Brain pericyte (primary cell): ENCODE measurements around the gene KRT1.

Experiments used
- DNase-seq: peaks from one replicate; pipeline ENCODE4 v3.0.0-alpha.2; 2012; ENCODE audit warnings: low read depth, low spot score

KRT1 gene

GRCh38 chr12:52636189-52636588 lies 44.0 kb downstream of the KRT1 start:
- DNase-seq = no peak

DNA sequence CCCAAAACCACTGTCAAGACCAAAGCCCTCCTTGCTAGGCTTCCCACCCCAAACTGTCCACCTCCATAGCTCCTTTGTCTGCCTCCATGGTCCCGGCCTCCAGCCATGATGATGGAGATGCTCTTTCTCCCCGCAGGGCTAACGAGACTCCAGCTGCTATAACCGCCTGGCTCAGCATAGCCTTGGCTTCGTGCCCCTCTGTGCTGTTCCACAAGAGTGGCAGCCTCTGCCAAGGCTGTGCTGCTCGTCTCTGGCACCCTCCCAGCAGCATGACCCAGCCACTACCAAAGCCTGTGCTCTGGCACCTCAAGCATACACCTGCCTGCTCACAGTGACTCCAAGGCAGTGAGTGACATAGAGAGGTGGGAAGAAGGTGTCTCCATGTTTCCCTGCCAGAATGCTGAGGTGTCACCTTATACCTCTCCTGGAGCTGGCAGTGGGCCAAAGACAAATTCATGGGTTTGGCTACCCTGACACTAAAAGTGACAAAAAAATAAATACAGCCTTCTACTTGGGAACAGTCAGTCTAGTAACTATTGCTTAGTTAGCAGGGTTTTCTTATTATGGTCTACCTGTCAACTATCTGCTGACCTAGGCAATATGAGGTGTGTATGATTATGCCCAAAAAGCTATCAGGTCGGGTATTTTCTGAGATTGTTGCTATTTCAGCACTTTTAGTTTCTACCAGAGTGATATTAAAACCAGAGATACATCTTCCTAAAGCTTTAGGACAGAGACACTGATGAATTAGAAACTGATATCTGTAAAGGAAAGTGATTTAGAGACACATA lies 45.7 kb downstream of the KRT1 start:
- DNase-seq = no peak

DNA sequence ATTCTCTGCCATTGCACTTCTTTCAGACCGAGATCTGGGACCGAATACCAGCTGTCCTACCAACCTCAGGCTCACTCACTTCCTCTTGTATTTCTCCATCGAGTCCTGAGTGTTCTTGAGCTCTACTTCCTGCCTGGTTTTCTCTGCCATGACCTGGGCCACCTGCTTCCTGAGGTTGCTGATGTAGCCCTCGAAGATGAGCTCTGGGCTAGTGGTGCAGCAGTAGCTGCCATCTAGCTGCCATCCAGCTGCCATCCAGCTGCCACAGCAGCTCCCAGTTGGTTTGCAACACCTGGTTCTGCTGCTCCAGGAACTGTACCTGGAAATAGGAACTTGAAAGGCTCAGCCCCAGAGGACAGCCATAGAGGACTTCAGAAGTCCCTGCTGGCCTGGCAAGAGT lies 46.8 kb downstream of the KRT1 start:
- DNase-seq = no peak

- DNase-seq = no peak
Observed at GRCh38 chr12:52632656-52633055, 47.6 kb downstream of the KRT1 start.

DNA sequence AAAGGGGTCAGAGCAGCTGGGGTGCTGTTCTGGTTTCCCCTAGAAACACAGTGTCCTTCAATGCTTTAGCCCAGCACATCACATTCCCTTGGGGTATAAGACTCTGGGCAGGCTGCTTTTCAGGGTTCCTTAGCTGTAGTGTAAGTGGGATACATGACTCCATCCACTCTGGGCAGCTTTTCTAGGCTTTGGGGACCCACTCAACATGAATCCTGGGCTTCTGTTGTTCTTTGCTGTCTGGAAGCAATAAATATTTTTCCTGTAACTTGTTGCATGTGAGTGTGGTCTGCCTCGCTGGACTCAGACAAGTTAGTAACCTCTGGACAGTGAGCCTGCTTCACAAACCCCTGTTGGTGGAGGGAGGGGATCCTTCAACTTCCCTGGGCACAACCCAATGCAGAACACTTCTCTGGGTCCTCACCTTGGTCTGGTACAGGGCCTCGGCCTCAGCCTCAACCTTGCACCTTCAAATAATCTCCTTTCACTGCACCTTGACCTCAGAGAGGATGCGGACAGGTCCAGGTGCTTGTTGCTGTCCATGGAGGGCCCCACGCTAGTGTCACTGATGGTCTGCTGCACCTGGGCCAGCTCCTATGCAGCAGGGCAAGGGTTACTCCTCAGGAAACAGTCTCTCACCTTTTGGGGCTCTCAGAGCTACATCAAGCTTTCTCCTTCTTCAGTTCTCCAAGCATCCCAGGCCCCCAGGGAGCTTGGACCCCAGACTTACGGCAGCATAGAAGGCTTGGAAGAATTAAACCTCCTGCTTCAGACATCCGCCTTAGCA lies 48.3 kb downstream of the KRT1 start:
- no peak for DNase-seq

DNA sequence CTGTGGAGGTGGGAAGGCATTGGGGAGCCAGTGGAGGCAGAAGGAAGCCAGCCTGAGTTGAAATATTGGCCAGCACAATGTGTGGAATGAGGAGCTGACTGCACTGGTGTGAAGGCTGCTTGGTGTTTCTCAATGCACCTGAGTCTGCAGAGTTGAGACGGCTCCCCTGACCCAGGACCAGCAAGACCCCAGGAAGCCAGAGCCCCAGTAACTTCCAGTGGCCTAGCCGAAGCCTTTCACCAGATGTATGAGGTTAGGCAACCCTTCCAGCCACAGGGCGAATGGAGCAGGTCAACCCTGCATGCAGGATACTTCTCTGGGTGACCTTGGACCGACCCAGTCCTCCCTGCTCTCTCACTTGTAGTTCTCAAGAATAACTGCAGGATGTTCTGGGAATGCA lies 48.9 kb downstream of the KRT1 start:
- no peak for DNase-seq

GRCh38 chr12:52630599-52631200 lies 49.5 kb downstream of the KRT1 start:
- no peak for DNase-seq

DNA sequence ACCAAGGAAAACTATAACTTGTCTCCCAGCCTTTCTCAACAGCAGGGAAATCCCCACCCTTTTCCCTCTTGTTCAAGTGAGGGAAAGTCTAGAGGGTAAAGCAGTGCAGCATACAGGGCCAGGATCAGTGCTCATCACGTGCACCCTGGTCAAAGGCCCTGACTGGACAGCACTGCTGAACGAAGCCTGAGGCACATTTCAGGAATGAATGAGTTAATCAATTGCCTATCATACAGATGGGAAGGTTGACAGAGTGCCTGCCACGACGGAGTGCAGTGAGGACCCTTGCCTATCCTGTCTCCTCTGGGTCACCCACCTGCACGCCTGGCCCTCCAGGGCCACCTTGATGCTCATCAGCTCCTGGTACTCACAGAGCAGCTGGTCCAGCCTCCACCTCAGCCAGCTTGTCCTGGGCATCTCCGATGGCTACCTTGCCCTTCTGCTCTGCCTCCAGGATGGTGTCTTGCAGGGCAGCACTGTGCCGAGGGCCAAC lies 50.2 kb downstream of the KRT1 start:
- DNase-seq = no peak

DNA sequence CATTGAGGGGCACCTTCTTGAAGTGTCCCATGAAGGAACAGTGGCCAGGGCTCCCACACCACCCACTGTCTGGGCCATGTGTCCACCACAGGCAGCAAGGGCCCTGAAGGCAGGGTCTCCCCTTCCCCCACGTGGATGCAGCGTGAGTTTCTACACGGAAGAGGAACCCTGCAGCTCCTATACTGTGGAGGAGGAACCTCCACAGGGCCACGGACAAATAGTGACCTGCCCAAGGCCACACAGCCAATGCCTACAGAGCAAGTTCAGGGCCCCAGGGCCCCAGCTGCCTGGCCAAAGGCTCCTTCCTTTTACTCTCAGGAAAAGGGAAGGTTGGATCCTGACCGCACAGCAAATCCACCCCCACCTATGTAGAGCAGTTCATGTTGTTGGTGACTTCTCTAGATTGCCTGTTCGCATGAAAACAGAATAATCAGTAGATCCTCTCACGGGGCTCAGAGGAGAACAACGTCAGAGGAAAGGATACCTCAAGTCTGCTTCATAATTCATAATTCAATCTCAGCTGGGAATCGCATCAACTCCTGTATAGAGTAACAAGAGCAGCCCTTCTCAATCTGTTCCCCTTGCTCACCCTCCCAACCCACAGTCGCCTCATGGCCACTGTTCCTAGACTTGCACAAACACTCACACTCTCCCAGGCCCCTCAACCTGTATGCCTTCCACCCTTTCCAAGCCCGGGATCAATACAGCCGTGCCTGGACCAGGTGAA lies 50.8 kb downstream of the KRT1 start:
- no peak for DNase-seq

DNA sequence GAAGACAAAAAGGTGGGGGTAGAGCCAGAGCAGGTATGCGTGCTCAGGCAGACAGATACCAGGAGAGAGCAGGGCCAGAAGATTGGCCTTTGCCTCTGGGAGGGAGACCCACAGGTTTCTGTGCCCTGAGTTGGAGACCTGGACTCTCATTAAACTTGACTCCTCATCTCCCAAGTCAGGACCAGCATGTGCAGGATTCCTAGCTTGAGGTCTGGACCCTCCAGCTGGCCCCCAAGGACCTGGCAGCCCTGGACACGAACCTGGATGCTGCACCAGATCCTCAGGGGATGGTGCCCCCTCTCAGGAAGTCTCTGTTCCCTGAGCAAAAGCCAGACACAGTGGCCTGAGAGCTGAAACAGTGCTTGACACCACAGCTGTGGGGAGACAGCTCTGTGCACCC lies 51.4 kb downstream of the KRT1 start:
- DNase-seq = no peak

DNA sequence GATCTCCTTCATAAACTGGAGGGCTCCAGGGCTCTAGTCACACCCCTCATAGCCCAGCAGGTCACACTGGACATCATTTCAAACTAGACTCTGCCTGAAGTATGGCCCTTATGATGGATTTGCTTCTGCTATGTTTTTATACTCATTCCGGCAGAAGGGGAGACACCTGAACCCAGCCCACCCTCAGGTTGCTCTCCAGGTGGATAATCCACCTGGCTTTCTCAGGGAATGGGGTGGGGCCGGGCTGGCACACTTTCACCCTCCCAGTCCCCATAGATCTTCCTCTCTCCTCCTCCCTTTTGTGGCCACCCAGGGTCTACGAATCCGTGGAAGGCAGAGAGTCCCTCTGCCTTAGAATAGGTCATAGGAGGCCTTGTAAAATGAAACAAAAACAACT lies 52.1 kb downstream of the KRT1 start:
- no peak for DNase-seq

- no peak for DNase-seq
Observed at GRCh38 chr12:52627395-52628110, 52.7 kb downstream of the KRT1 start.
